IPS DF 4.7 (cell line): ENCODE data around the gene PLA1A.
A peak's percentile ranks its signal among the peaks of the same experiment; 100 is the strongest.
"Not testable (repeated sequence)": the region's sequence is repeated elsewhere in the genome, so short reads cannot be mapped to it uniquely, and the experiment has no call there.

Experiments used
- DNase-seq: peaks from one replicate; pipeline ENCODE4 v3.0.0-alpha.2; 2013; ENCODE audit warnings: low spot score; ENCODE audit errors: extremely low read depth

Gene PLA1A

GRCh38 chr3:119662604-119663373 lies 65.1 kb downstream of the PLA1A start:
- no peak for DNase-seq

GRCh38 chr3:119663885-119664284 lies 66.2 kb downstream of the PLA1A start:
- DNase-seq, result no peak

- no peak for DNase-seq
Measured at GRCh38 chr3:119664370-119664769, 66.7 kb downstream of the PLA1A start.

DNA sequence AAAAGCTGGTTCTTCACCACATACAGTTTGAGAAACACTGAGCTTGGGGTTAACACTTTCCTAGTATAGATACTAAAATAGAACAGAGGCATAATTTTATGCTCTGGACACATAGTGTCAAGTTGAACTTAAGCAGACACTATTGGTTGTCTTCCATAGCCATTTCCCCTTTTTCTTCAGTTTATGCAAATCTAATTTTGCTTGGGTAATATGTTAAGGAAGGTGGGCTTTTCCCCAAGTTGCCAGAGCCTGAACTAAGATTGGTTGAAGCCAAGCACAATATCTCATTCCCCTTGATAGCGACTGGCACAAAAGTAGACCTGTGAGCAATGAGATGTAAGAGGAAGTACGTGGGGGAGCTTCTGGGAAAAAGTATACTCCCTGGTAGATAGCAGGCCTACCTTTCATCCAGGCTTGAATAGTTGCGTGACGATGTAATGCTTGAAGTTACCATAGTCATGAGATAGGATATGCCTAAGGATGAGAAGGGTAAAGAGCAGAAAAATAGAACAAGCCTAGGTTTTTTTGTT lies 67.2 kb downstream of the PLA1A start:
- DNase-seq, result no peak

DNA sequence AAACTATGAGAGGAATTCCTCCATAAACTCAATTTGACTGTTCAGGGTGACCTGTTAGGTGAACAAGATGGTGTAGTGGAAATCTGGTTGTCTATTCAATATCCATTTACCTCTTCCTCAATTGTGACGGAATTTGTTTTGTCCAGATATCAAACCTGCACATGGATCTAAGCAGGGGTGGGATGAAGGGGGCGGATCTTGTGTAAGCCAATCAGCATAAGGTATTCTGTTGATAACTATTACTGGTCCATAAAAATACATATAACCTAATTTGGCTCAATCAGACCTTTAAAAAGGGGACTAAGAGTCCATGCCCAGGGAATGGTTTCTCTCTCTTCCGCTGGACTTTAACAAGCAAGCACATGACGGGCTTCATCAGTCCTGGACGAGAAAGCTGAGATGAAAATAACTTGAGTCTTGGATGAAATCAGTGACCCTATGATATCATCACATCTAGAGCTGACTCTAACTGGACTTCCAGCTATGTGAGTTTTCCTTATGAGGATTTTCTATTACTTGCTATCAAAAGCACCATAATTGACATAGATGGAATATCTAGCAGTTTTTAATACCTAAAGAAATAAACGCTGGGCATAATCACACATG lies 68.4 kb downstream of the PLA1A start:
- no peak for DNase-seq

DNA sequence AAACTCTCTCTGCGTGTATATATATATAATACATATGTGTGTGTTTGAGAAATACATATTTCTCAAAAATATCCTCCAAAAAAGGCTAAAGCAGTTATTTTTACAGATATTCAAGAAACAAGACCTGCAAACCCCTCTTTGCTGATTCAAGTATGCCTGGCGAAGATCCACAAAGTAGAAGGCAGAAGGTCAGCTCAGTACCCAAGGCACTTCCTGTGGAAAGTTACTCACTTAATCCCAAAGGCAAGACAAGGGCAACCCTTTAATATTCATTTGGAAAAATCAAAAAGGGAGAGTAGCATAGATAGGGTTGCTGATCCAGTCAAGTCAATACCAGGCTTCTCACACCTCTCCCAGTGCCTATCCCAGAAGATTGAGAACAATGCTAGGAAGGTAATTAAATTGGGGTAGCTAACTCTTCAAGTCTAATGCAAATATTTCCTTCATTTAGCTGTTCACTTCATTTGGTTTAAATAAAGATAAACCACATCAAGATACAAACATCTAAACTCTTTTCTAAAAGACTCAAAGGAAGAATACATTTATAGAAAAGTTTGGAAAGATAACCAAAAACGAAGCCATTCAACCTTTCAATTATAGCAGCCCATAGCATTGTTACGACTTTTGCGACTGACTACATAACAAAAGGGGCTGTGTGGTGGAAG lies 72.4 kb downstream of the PLA1A start:
- no peak for DNase-seq

DNA sequence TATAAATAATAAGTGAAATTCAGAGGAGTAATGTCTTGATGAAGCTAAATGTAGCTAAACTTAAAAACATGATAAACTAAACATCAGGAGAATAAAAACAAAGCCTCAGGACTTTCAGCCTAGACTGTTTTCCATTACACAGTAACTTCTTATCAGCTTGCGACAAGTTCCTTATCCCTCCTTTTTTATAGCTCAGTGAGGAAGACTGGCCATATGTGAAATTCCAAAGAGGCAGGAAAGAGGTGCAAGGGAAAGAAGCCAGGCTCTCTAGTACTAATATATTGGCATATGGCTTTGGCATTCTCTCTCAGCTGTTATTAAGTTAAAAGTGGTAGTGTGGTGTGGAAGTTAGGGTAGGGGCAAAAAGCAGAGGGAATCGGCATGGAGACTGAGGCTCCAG lies 75.1 kb downstream of the PLA1A start:
- no peak for DNase-seq

GRCh38 chr3:119673875-119674274 lies 76.2 kb downstream of the PLA1A start:
- no peak for DNase-seq

- no peak for DNase-seq
Measured at GRCh38 chr3:119675188-119675874, 77.6 kb downstream of the PLA1A start.

GRCh38 chr3:119676020-119676419 lies 78.3 kb downstream of the PLA1A start:
- DNase-seq, result no peak

DNA sequence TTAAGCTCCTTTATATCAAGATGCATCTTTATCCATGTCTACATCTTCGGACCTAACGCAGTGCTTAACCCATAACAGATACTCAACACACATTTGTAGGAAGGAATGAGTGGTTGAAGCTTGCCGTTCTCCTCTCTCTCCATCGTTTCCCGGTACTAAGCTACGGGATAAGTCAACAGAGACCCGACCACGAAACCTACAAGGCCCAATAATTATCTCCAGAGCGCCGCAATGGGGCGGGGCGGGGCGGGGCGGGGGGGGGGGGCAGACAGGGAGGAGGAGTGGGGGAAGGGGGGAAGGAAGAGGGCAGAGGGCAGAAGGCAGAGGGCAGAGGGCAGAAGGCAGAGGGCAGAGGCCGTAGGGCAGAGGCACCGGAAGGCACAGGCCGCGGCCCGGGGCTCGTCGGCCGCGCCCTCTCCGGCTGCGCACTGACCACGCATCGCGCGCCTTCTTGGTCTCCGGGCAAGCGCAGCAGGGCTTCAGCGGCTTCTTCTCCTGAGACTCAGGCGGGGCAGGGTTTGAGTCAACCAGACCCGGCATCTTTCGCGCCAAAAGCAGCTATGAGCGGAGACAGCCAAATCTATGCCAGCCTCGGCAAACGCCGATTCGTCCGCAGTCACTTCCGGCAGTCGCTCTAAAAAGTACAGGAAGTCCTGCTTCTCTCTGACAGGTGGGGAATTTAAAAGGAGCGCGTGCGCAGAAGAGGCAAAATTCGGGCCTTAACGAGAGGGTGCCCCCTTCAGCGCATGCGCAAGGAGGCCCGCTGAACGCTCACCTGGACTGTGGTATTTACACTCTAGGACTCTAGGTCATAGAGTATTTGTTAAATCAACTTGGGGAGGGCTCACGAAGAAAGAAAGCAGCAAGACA lies 79.3 kb downstream of the PLA1A start, which contains the start of gene COX17:
Gene COX17, minus strand, starts transcription at position 636 of the 870 bp plus-strand sequence. Its CDS starts 96 bp downstream, at position 540.
- DNase-seq, result peak; percentile 93

DNA sequence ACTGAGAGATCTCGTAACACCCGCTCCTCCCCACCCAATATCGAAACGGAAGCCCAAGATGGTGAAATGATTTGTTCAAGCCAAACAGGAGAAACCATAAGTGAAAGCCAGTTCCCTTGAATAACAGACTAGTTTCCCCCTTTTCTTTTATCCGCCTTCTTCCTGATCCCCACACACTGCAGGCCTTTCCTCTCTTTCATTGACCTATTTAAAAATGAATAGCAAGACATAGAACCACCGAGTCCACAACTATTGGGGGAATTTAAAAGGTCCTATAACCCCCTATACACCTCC lies 79.9 kb downstream of the PLA1A start:
- DNase-seq, result no peak

DNA sequence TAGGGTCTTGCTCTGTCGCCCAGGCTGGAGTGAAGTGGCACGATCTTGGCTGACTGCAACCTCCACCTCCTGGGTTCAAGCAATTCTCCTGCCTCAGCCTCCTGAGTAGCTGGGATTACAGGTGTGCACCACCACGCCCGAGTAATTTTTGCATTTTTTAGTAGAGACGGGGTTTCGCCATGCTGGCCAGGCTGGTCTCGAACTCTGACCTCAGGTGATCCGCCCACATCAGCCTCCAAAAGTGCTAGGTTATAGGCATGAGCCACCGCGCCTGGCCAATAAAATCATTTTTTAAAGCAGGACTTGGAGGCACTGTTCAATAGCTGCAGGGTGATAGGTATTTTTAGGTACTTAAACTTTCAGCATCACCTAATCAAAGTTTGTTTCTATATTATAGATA lies 80.5 kb downstream of the PLA1A start:
- not testable (repeated sequence) for DNase-seq
